Tongue (tissue), 2 donors: ENCODE data around the gene MTHFD1L. TPM values are rescaled to one million over a fixed set of nuclear protein-coding genes. Genes with fewer than 3 reads are reported as not detected.
"Not testable (repeated sequence)": the region's sequence is repeated elsewhere in the genome, so short reads cannot be mapped to it uniquely, and the experiment has no call there.

ENCODE experiments used
- DNase-seq: peaks from one replicate; pipeline ENCODE4 v3.0.0-alpha.2; 2015
- total RNA-seq: library from RNA; depleted of rRNA; stranded (reverse); fragments of >200 nt; gene quantifications from one replicate; pipeline ENCODE4 v1.2.3, GENCODE V29; 2014

The MTHFD1L gene
- total RNA-seq, 1 donor from 2014 or later: 14.5 TPM

GRCh38 chr6:151015101-151015700 lies 149.7 kb downstream of the MTHFD1L start:
- no peak for DNase-seq

- no peak for DNase-seq
Observed at GRCh38 chr6:151016107-151016506, 150.6 kb downstream of the MTHFD1L start.

- no peak for DNase-seq
Observed at GRCh38 chr6:151018046-151018445, 152.5 kb downstream of the MTHFD1L start.

- DNase-seq: no peak
Observed at GRCh38 chr6:151018911-151019782, 153.6 kb downstream of the MTHFD1L start.

GRCh38 chr6:151021896-151022295 lies 156.4 kb downstream of the MTHFD1L start:
- peak; percentile 65 for DNase-seq

- DNase-seq: no peak
Observed at GRCh38 chr6:151022492-151022891, 157.0 kb downstream of the MTHFD1L start.

- no peak for DNase-seq
Observed at GRCh38 chr6:151023342-151023741, 157.8 kb downstream of the MTHFD1L start.

GRCh38 chr6:151024597-151024996 lies 159.1 kb downstream of the MTHFD1L start:
- DNase-seq: no peak

- no peak for DNase-seq
Observed at GRCh38 chr6:151025076-151025475, 159.6 kb downstream of the MTHFD1L start.

- no peak for DNase-seq
Observed at GRCh38 chr6:151026041-151026663, 160.7 kb downstream of the MTHFD1L start.

- DNase-seq: no peak
Observed at GRCh38 chr6:151027295-151027747, 161.8 kb downstream of the MTHFD1L start.

GRCh38 chr6:151027936-151028838 lies 162.7 kb downstream of the MTHFD1L start:
- no peak for DNase-seq

- no peak for DNase-seq
Observed at GRCh38 chr6:151029970-151030369, 164.5 kb downstream of the MTHFD1L start.

GRCh38 chr6:151032034-151032433 lies 166.5 kb downstream of the MTHFD1L start:
- DNase-seq: no peak

GRCh38 chr6:151034825-151035781 lies 169.6 kb downstream of the MTHFD1L start:
- DNase-seq: no peak

- not testable (repeated sequence) for DNase-seq
Observed at GRCh38 chr6:151036211-151036721, 170.8 kb downstream of the MTHFD1L start.

- DNase-seq: no peak
Observed at GRCh38 chr6:151036869-151037680, 171.6 kb downstream of the MTHFD1L start.

- DNase-seq: no peak
Observed at GRCh38 chr6:151038616-151039015, 173.1 kb downstream of the MTHFD1L start.

- not testable (repeated sequence) for DNase-seq
Observed at GRCh38 chr6:151040888-151041521, 175.5 kb downstream of the MTHFD1L start.
